AG04450 (cell line): ENCODE measurements around the gene SETD5. TPM values are rescaled to one million over a fixed set of nuclear protein-coding genes. Genes with fewer than 3 reads are reported as not detected.
A peak's percentile ranks its signal among the peaks of the same experiment; 100 is the strongest.

Source experiments
- CTCF ChIA-PET: fragments of 300-600, 350-600 bp; formaldehyde crosslinking; extraction: SDS; loops from one replicate; lab custom pipeline; 2022; ENCODE audit warnings: antibody characterized with exemption, inconsistent platforms; lab: Charles Lee
- POLR2A ChIA-PET: fragments of 350-600 bp; formaldehyde crosslinking; extraction: SDS; loops from one replicate; lab custom pipeline; 2021; ENCODE audit warnings: antibody characterized with exemption, inconsistent platforms; lab: Yijun Ruan, JAX
- DNase-seq: peaks from one replicate; pipeline ENCODE4 v3.0.0-alpha.2; 2011; ENCODE audit warnings: low read depth, low spot score
- H3K27ac ChIP-seq: one replicate; pipeline ENCODE4 v1.5.1; 2012; ENCODE audit warnings: low read depth, low read length, control low read depth
- H3K27me3 ChIP-seq: one replicate; pipeline ENCODE4 v1.6.0; 2012; ENCODE audit warnings: low read length; ENCODE audit not compliant: control insufficient read depth, insufficient read depth
- H3K4me3 ChIP-seq: 2 replicates; pipeline ENCODE4 v1.5.1; 2011; ENCODE audit warnings: mild to moderate bottlenecking, low read depth, low read length, control low read depth
- H3K9me3 ChIP-seq: 2 replicates; pipeline ENCODE4 v1.5.1; 2012; ENCODE audit warnings: low read length; ENCODE audit not compliant: control insufficient read depth, insufficient read depth
- polyA plus RNA-seq: library from polyadenylated mRNA; depleted of rRNA; stranded (reverse); fragments of >200 nt; gene quantifications from 2 replicates; pipeline ENCODE4 v1.2.3, GENCODE V29; 2011
- TF ChIP-seq, protein P1 (sequence below): IDR thresholded peaks from 2 replicates; pipeline ENCODE4 v1.5.1; 2011; ENCODE audit warnings: low read depth, low read length, control low read depth, inconsistent platforms

Gene SETD5
- polyA plus RNA-seq, 1 experiment, result 75.0 TPM

DNA sequence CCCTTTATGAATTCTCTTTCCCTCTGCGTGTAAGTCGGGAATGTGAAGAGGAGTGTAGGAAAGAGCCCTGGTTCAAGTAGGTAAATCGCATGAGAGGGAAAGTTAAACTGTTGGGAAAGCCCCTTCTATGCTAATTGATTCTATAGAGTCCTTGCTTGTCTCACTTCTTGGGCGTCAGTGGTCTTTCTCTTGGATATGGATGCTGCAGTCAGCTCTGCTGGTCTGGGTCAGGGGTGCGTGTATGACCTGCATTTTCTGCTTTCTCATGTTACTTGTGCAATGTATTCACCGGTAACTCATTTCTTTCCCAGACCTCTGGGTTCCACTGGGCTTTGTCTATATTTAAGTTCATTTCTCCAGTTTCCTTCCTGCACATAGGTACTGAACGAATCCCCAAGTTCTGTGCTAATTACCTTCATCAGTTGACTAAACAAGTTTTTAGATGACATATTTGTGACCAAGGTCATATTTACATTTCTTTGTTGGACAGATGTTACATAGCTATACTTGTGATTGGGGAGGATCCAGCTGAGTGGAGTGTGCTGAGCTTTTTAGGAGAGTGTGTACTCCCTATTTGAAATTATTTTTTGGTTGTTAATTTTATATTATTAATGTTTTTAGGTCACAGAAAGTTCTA, 1.4 kb downstream of the SETD5 start:
- H3K27me3 ChIP-seq, result no peaks in the 10 kb centered on the region
- TF ChIP-seq, protein P1, sequence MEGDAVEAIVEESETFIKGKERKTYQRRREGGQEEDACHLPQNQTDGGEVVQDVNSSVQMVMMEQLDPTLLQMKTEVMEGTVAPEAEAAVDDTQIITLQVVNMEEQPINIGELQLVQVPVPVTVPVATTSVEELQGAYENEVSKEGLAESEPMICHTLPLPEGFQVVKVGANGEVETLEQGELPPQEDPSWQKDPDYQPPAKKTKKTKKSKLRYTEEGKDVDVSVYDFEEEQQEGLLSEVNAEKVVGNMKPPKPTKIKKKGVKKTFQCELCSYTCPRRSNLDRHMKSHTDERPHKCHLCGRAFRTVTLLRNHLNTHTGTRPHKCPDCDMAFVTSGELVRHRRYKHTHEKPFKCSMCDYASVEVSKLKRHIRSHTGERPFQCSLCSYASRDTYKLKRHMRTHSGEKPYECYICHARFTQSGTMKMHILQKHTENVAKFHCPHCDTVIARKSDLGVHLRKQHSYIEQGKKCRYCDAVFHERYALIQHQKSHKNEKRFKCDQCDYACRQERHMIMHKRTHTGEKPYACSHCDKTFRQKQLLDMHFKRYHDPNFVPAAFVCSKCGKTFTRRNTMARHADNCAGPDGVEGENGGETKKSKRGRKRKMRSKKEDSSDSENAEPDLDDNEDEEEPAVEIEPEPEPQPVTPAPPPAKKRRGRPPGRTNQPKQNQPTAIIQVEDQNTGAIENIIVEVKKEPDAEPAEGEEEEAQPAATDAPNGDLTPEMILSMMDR, result no peak
- H3K4me3 ChIP-seq, result peak overlapping the region; percentile 97
- no peak for DNase-seq
- ChIA-PET POLR2A (interaction anchor here (0.7 to 2.3 kb wide), 4 partner anchors 17 to 43 kb away, joined by 3 to 16 read pairs (median 4); partner anchors contain the start of gene THUMPD3), CTCF (interaction anchor here (0.8 to 1.9 kb wide), 3 partner anchors 22 to 44 kb away, joined by 3 to 5 read pairs (median 4); no protein-coding TSS in a partner anchor)
- no peaks in the 10 kb centered on the region for H3K9me3 ChIP-seq
- H3K27ac ChIP-seq, result peak overlapping the region; percentile 99

DNA sequence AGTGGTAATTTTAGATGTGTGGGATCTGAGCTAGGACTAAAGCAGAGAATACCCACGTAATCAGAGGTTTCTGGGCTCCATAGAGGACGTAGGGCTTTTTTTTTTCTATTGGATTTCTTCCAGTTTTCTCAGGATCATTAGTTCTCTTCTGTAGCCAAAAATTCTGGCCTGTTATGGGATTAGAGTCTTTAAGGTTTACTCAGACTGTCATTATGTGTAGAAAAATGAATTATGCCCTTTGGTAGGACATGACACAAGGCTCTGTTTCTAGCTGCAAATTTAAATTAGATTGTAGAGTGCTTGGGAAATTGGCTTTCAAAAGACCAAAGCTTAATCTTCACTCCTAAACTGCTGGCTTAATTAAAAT, 1.9 kb downstream of the SETD5 start:
- H3K4me3 ChIP-seq, result peak overlapping the region; percentile 97
- CTCF ChIA-PET, result interaction anchor here (0.8 to 1.9 kb wide), 5 partner anchors 21 to 105 kb away, joined by 3 to 5 read pairs (median 3); no protein-coding TSS in a partner anchor
- no peaks in the 10 kb centered on the region for H3K9me3 ChIP-seq
- POLR2A ChIA-PET, result interaction anchor here (0.6 to 2.3 kb wide), 5 partner anchors 17 to 550 kb away, joined by 3 to 16 read pairs (median 4); partner anchors contain the start of gene THUMPD3
- H3K27ac ChIP-seq, result peak overlapping the region; percentile 99
- no peaks in the 10 kb centered on the region for H3K27me3 ChIP-seq
- DNase-seq, result no peak
- TF ChIP-seq, protein P1, result no peak

DNA sequence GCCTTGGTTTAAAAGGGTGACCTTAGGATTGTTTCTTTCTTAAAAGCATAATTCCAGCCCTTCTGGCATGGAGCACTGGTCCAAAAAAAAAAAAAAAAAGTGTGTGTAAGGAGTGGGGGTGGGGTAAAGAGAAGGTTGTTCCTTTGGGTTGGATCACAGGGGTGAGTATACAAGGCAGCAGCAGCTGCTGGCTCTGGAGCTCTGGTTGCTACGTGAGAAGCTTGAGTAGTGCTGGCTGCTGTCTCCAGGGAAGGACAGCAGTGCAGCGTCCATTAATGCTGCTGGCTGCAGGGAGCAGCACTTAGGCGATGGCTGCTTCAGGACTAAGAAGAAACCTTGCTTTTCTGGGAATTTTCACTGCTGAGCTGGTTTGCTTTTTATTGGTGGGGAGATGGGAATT, 2.3 kb downstream of the SETD5 start:
- TF ChIP-seq, protein P1, result peak; percentile 33
- H3K27ac ChIP-seq, result no peak overlapping the region
- H3K27me3 ChIP-seq, result no peaks in the 10 kb centered on the region
- no peaks in the 10 kb centered on the region for H3K9me3 ChIP-seq
- POLR2A ChIA-PET, result interaction anchor here (0.6 to 2.3 kb wide), 7 partner anchors 16 to 941 kb away, joined by 3 to 16 read pairs (median 4); partner anchors contain the start of gene THUMPD3
- DNase-seq, result peak; percentile 92
- peak overlapping the region; percentile 97 for H3K4me3 ChIP-seq
- CTCF ChIA-PET, result interaction anchor here (0.8 to 1.9 kb wide), 5 partner anchors 21 to 104 kb away, joined by 3 to 5 read pairs (median 3); no protein-coding TSS in a partner anchor

DNA sequence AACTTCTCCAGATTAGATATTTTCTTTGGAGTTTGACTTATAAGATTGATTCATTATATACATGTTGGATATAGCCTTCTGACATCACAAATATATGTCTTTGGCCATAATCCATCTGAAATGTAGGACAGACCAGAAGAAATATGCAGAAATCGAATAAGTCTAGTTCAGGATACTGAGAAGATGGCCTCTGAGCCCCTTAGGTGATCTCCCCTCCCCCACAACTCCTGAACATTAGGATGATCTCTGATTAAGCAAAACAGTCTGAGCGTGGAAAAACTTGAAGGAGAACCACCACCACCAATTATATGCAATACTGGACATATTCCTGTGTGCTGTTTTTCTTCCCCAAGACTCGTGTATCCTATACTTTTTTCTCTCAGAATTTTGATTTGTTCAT, 3.2 kb downstream of the SETD5 start:
- POLR2A ChIA-PET, result interaction anchor here (2.3 kb wide), 1 partner anchor 15 kb away, joined by 16 read pairs; no protein-coding TSS in a partner anchor
- DNase-seq, result no peak
- no peaks in the 10 kb centered on the region for H3K27me3 ChIP-seq
- H3K9me3 ChIP-seq, result no peaks in the 10 kb centered on the region
- no peak overlapping the region for H3K27ac ChIP-seq
- peak overlapping the region; percentile 97 for H3K4me3 ChIP-seq
- TF ChIP-seq, protein P1, result no peak
- CTCF ChIA-PET, result interaction anchor here (1.9 kb wide), 1 partner anchor 20 kb away, joined by 4 read pairs; no protein-coding TSS in a partner anchor

DNA sequence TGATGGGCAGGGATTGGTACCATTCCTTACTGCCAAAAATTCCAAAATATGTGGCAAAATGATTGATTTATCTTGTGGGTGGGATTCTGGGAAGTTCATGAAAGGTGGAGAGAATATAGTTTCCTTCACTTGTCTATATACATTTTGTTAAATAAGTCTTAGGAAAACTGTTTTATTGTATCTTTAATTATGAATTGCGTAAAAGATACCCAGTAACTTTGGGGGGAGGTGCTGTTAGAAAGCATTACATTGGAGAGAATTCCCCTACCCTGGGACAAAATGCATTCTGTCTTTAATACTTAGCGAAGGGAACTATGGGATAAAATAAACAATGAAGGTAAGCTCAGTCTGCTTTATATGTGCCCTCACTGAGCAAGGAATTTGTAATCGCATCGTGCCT, 4.6 kb downstream of the SETD5 start:
- Histone ChIP-seq H3K9me3 (no peaks in the 10 kb centered on the region), H3K27ac (no peak overlapping the region), H3K27me3 (no peaks in the 10 kb centered on the region), H3K4me3 (peak overlapping the region; percentile 31)
- TF ChIP-seq, protein P1, result no peak
- POLR2A ChIA-PET, result interaction anchor here (0.6 to 1.5 kb wide), 3 partner anchors 15 to 60 kb away, joined by 4 read pairs; partner anchors contain the start of gene THUMPD3
- DNase-seq, result no peak
- CTCF ChIA-PET, result no interaction called here
